Right lung (tissue), 10 donors: Measurements from ENCODE around the gene P2RX4. TPM values are rescaled to one million over a fixed set of nuclear protein-coding genes. Genes with fewer than 3 reads are reported as not detected.
"Not testable (repeated sequence)": the region's sequence is repeated elsewhere in the genome, so short reads cannot be mapped to it uniquely, and the experiment has no call there.

Experiments used
- DNase-seq, 2 donors: peaks; one replicate each; pipeline ENCODE4 v3.0.0-alpha.2; 2013
- long read RNA-seq, 8 donors: transcript quantifications; one replicate each; lab custom pipeline, GENCODE V29; 2026
- polyA plus RNA-seq, 5 donors: library from polyadenylated mRNA; unstranded; fragments of 120-200 nt; gene quantifications; one replicate each; pipeline versions ENCODE4 v1.2.1 to v1.2.3, GENCODE V29; 2013; ENCODE audit warnings: inconsistent platforms in 1 of 5, low replicate concordance in 1 of 5; ENCODE audit not compliant: insufficient read length in 5 of 5, insufficient read depth in 1 of 5

Gene P2RX4, protein sequence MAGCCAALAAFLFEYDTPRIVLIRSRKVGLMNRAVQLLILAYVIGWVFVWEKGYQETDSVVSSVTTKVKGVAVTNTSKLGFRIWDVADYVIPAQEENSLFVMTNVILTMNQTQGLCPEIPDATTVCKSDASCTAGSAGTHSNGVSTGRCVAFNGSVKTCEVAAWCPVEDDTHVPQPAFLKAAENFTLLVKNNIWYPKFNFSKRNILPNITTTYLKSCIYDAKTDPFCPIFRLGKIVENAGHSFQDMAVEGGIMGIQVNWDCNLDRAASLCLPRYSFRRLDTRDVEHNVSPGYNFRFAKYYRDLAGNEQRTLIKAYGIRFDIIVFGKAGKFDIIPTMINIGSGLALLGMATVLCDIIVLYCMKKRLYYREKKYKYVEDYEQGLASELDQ
- 10 to 100 TPM; 30.0 to 33.4 (median 32.0) TPM for polyA plus RNA-seq
- long read RNA-seq, donor 1, transcript P2RX4-202 (12 exons, 2,032 nt), result major isoform, 6 of 6 reads
- long read RNA-seq, donor 1, partial matches to known transcripts, result 0 of 6 reads
- long read RNA-seq, donor 1, other reads (novel, unspliced or antisense), result 0 of 6 reads
- long read RNA-seq, donor 2, partial matches to known transcripts, result 0 of 3 reads
- long read RNA-seq, donor 2, other reads (novel, unspliced or antisense), result 0 of 3 reads
- long read RNA-seq, donor 3, transcript P2RX4-202 (12 exons, 2,032 nt), result major isoform, 8 of 30 reads
- long read RNA-seq, donor 3, partial matches to known transcripts, result 21 of 30 reads
- long read RNA-seq, donor 3, other reads (novel, unspliced or antisense), result 0 of 30 reads
- long read RNA-seq, donor 4, partial matches to known transcripts, result 0 of 4 reads
- long read RNA-seq, donor 4, other reads (novel, unspliced or antisense), result 0 of 4 reads
- long read RNA-seq, donor 5, transcript P2RX4-202 (12 exons, 2,032 nt), result major isoform, 9 of 10 reads
- long read RNA-seq, donor 5, partial matches to known transcripts, result 0 of 10 reads
- long read RNA-seq, donor 5, other reads (novel, unspliced or antisense), result 0 of 10 reads
- long read RNA-seq, donor 6, transcript P2RX4-202 (12 exons, 2,032 nt), result major isoform, 6 of 19 reads
- long read RNA-seq, donor 6, partial matches to known transcripts, result 12 of 19 reads
- long read RNA-seq, donor 6, other reads (novel, unspliced or antisense), result 0 of 19 reads
- long read RNA-seq, donor 7, transcript P2RX4-202 (12 exons, 2,032 nt), result major isoform, 7 of 7 reads
- long read RNA-seq, donor 7, partial matches to known transcripts, result 0 of 7 reads
- long read RNA-seq, donor 7, other reads (novel, unspliced or antisense), result 0 of 7 reads
- long read RNA-seq, donor 8, result 0 reads

- peak; percentile 79 to 82 for DNase-seq
These were observed at the start of gene P2RX4 for GRCh38 chr12:121209624-121210572. TSS of gene P2RX4 (plus strand) at chr12:121210129. CDS start at chr12:121210165, 36 bp downstream.

GRCh38 chr12:121162384-121162783 is 47.5 kb upstream of the P2RX4 start:
- DNase-seq, result no peak

DNA sequence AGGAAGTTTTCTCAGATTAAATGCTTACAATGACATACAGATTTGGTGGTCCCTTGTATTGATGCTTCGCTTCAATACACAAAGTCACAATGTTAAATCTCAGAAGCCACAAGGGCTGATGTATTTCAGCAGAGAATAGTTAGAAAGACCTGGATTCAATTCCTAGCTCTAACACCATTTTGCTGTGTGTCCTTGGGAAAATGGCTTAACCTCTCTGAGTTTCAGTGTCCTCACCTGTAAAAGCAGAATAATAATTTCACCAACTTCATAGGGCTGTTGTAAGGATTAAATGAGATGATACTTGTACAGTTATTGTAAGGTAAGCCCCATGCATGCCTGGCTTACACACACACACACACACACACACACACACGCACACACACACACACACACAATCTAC is 46.9 kb upstream of the P2RX4 start:
- DNase-seq, result no peak

DNA sequence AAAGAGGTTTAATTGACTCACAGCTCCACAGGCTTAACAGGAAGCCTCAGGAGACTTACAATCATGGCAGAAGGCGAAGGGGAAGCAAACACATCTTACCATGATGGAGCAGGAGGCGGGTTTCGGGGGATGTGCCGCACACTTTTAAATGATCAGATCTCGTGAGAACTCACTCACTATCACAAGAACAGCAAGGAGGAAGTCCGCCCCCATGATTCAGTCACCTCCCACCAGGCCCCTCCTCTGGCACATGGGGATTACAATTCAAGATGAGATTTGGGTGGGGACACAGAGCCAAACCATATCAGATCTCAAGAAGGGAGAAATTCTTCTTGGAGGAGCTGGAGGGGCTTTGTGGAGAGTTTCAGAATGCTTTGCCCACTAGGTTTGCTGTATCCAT is 45.1 kb upstream of the P2RX4 start:
- DNase-seq, result not testable (repeated sequence)

- no peak for DNase-seq
These were observed 44.6 kb upstream of the P2RX4 start for GRCh38 chr12:121165316-121165715.

DNA sequence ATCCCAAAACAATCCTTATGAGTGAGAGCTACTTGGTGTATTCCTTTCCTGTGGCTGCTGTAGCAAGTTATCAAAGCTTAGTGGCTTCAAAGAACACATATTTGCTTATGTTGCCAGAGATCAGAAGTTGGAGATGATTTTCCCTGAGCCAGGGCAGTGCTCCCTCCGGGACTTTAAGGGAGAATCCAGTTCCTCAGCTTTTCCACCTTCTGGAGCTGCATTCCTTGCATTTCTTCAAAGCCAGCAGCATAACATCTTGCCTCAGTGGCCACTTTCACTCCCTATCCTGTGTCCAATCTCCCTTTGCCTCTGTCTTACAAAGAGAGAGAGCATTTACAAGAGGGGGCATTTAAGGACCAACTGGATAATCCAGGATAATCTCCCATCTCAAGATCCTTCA is 43.6 kb upstream of the P2RX4 start:
- no peak for DNase-seq

- no peak for DNase-seq
These were observed 42.6 kb upstream of the P2RX4 start for GRCh38 chr12:121167232-121167820.

DNA sequence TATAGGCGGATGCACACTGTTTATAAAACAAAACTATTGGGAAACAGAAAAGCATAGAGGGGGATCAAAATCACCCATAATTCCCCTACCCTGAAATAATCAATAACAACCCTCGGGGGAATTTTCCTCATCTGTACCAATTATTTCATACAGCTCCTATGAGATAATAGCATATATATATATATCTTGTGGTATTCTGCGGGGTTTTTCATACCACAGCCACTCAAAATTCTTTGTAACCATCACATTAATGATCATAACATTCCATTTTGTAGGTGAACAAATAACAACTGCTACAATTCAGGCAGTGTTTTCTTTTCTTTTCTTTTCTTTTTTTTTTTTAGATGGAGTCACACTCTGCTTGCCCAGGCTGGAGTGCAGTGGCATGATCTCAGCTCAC is 42.0 kb upstream of the P2RX4 start:
- DNase-seq, result no peak

DNA sequence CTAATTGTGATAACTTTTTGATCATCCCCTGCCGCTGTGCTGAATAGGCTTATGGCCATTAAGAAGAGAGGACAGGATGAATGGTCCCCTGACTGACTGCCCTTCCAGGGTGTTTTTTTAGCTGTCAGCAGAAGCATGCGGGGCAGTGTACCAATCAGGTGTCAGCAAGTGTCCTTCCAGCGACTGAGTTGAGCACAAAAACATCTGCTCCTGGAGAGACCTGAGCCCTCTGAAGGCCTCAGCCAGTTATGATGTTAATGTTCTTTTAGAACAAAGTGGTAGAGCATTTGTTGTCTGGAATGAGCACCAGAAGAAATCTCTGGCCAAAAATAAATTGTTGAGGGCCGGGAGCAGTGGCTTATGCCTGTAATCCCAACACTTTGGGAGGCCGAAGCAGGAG is 39.8 kb upstream of the P2RX4 start:
- no peak for DNase-seq

DNA sequence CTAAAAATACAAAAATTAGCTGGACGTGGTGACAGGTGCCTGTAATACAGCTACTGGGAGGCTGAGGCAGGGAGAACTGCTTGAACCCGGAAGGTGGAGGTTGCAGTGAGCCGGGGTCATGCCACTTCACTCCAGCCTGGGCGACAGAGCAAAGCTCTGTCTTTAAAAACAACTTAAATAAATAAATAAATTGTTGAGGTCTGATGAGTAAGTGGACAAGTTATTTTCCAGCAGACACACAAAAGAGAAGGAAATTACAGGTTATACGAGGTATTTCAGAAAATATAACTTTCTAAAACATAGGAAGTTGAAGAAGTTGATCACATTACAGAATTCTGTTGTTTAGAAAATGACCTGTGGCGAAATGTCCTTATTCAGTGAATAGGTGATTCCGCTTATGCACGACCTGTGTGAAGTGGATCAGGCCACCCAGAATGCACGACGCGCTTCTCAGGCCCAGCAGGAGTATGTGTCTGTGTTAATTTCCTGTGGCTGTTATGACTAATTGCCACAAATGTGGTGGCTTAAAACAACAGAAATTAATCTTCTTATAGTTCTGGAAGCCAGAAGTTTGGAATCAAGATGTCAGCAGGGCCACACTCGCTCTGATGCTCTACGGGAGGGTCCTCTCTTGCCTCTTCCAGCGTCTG is 39.2 kb upstream of the P2RX4 start:
- no peak for DNase-seq

- DNase-seq, result no peak
These were observed 37.8 kb upstream of the P2RX4 start for GRCh38 chr12:121172145-121172544.

DNA sequence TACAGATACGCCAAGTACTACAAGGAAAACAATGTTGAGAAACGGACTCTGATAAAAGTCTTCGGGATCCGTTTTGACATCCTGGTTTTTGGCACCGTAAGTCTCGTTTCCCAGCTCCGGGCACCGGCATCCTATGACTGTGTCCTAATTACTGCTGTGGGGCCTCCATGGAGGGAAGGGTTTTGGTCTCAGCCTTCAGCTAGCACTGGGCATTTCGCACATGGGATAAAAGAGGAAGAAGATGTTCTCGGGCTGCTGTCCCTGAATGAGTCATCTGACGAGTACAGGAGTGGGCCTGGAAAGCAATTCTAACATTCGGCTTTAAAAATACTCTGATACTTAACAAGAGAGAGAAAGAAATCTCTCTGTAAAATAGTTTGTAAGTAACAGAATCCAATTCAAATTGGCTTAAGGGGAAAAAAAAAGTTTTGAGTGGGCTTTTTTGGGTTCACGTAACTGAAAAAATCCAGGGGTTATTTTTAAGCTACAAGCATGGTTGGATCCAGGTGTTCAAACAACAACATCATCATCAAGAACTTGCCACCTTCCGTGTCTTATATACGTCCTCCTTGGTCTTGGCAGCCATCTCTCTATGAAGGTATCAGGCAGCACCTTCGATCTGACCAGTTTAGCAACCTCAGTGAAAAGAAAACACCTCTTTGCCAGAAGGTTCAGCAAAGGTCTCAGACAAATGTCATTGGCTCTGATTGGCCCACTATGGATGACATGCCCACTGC is 34.4 kb upstream of the P2RX4 start:
- DNase-seq, result no peak

DNA sequence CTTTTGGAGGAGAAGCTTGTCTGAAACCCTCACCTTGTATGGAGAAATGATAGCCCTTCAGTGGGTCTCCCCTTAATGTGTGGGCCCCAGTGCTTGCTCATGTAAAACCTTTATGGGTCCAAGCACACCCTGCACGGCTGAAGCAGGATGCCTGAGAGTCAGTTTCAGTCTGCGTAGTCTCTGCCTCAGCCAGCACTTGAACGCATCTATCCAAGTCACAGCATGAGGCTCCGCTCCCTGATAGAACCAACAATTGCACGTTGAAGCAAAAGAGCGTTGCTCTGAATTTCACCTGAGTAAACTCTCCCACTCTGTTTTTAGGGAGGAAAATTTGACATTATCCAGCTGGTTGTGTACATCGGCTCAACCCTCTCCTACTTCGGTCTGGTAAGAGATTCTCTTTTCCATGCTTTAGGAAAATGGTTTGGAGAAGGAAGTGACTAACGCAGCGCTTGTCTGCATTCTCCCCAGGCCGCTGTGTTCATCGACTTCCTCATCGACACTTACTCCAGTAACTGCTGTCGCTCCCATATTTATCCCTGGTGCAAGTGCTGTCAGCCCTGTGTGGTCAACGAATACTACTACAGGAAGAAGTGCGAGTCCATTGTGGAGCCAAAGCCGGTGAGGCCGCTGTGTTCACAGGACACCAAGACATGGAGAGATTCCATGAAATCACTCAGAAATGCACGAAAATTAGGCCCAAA is 33.0 kb upstream of the P2RX4 start:
- DNase-seq, result no peak

DNA sequence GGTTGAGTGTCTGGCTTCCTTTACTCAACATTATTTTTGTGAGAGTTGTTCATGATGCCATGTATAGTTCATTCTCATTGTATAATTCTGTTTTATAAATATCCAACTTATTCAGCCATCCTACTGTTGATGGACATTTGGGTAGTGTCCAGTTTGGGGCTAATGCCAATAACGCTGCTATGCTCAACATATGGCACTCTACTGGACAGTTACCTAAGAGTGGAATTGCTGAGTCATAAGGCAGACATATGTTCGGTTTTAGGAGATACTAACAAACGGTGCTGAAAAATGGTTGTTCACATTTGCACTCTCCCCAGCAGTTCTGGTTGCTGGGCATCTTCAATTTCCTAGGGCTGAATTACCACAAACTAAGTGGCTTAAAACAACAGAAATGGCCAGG is 28.7 kb upstream of the P2RX4 start:
- no peak for DNase-seq

DNA sequence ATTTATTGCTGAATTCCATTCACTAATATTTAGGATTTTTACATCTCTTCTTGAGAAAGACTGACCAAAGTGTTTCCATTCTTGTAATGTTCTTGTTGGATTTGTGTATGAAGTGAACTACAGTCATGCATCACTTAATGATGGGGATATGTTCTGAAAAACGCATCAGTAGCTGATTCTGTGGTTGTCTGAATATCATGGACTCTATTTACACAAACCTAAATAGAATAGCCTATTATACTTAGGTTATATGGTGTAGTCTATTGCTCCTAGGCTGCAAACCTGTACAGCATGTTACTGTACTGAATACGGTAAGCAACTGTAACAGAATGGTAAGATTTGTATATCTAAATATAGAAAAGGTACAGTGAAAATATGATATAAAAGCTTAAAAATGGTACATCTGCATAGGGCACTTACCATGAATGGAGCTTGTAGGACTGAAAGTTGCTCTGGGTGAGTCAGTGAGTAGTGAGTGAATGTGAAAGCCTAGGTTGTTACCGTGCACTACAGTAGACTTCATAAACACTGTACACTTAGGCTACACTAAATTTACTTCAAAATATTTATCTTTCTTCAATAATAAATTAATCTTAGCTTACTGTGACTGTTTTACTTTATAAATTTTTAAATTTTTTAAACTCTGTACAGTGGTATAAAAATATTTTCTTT is 27.6 kb upstream of the P2RX4 start:
- DNase-seq, result no peak

GRCh38 chr12:121184425-121184824 is 25.5 kb upstream of the P2RX4 start:
- DNase-seq, result no peak

- DNase-seq, result no peak
These were observed 24.7 kb upstream of the P2RX4 start for GRCh38 chr12:121184984-121185889.
